Neural cell (in vitro differentiated cells): ENCODE data around the gene RBM46. TPM values are rescaled to one million over a fixed set of nuclear protein-coding genes. Genes with fewer than 3 reads are reported as not detected.

Experiments
- H2AFZ ChIP-seq: fragments of 200-600, 300-800 bp; sonication (generic), shearing (Covaris generic); 2 replicates; pipeline ENCODE4 v1.6.0; 2014; ENCODE audit warnings: low read depth, mild to moderate bottlenecking, antibody characterized with exemption, low read length, moderate library complexity
- H3F3A ChIP-seq: fragments of 200-600 bp; shearing (Covaris generic); 2 replicates; pipeline ENCODE4 v1.6.1; 2016; ENCODE audit warnings: mild to moderate bottlenecking, moderate library complexity, mixed read lengths, antibody characterized with exemption, low read length; ENCODE audit not compliant: insufficient read depth, poor library complexity, severe bottlenecking
- H3K27ac ChIP-seq: fragments of 200-600, 300-800 bp; sonication (generic), shearing (Covaris generic); 2 replicates; pipeline ENCODE4 v1.5.1; 2014; ENCODE audit warnings: mild to moderate bottlenecking, low read length, moderate library complexity
- H3K27me3 ChIP-seq: fragments of 300-800, 200-600 bp; sonication (generic), shearing (Covaris generic); 2 replicates; pipeline ENCODE4 v1.6.0; 2014; ENCODE audit warnings: mild to moderate bottlenecking, low read depth, low read length, moderate library complexity; ENCODE audit not compliant: insufficient read depth
- H3K36me3 ChIP-seq: fragments of 300-800, 200-600 bp; sonication (generic), shearing (Covaris generic); 2 replicates; pipeline ENCODE4 v1.5.1; 2014; ENCODE audit warnings: mild to moderate bottlenecking, antibody characterized with exemption, low read length, moderate library complexity; ENCODE audit not compliant: insufficient read depth
- H3K4me2 ChIP-seq: fragments of 300-800, 200-600 bp; sonication (generic), shearing (Covaris generic); 2 replicates; pipeline ENCODE4 v1.6.0; 2014; ENCODE audit warnings: mild to moderate bottlenecking, low read length
- H3K4me3 ChIP-seq: fragments of 300-800, 200-600 bp; sonication (generic), shearing (Covaris generic); 2 replicates; pipeline ENCODE4 v1.5.1; 2014; ENCODE audit warnings: mild to moderate bottlenecking, low read length, moderate library complexity
- H3K79me2 ChIP-seq: fragments of 200-600 bp; shearing (Covaris generic); replicated peaks from 2 replicates; pipeline ENCODE4 v1.6.0; 2014; ENCODE audit warnings: mild to moderate bottlenecking, low read length, moderate library complexity; ENCODE audit not compliant: insufficient read depth
- H3K9ac ChIP-seq: fragments of 300-800, 200-600 bp; sonication (generic), shearing (Covaris generic); 2 replicates; pipeline ENCODE4 v1.6.1; 2016; ENCODE audit warnings: mild to moderate bottlenecking, low read length, mixed read lengths
- H3K9me2 ChIP-seq: fragments of 200-600 bp; shearing (Covaris generic); 2 replicates; pipeline ENCODE4 v1.6.1; 2016; ENCODE audit warnings: mild to moderate bottlenecking, low read length, mixed read lengths; ENCODE audit not compliant: insufficient read depth
- H3K9me3 ChIP-seq: fragments of 200-600, 300-800 bp; sonication (generic), shearing (Covaris generic); 2 replicates; pipeline ENCODE4 v1.6.1; 2016; ENCODE audit warnings: mild to moderate bottlenecking, mixed run types, low read length, moderate library complexity, mixed read lengths
- H4K20me1 ChIP-seq: fragments of 200-600 bp; shearing (Covaris generic); 2 replicates; pipeline ENCODE4 v1.6.1; 2016; ENCODE audit warnings: mild to moderate bottlenecking, mixed run types; ENCODE audit not compliant: insufficient read depth
- CTCF ChIP-seq: fragments of 450-650 bp; IDR thresholded peaks from 2 replicates; pipeline ENCODE4 v1.5.1; 2014; ENCODE audit warnings: antibody characterized with exemption, mild to moderate bottlenecking, moderate library complexity; ENCODE audit not compliant: poor library complexity, severe bottlenecking
- EP300 ChIP-seq: fragments of 450-650 bp; conservative IDR thresholded peaks from 2 replicates; pipeline ENCODE4 v1.6.1; 2014; ENCODE audit warnings: antibody characterized with exemption, mild to moderate bottlenecking, moderate library complexity; ENCODE audit not compliant: poor library complexity, severe bottlenecking
- EZH2 ChIP-seq: fragments of 200-600, 300-800 bp; shearing (Covaris generic), sonication (generic); IDR thresholded peaks from 2 replicates; pipeline ENCODE4 v1.6.1; 2014; ENCODE audit warnings: antibody characterized with exemption, low read length, borderline replicate concordance, mild to moderate bottlenecking; ENCODE audit not compliant: insufficient read depth, poor library complexity, severe bottlenecking
- MXI1 ChIP-seq: fragments of 450-650 bp; conservative IDR thresholded peaks from 2 replicates; pipeline ENCODE4 v1.6.1; 2014; ENCODE audit warnings: antibody characterized with exemption, mild to moderate bottlenecking; ENCODE audit not compliant: poor library complexity, severe bottlenecking
- POLR2AphosphoS5 ChIP-seq: IDR thresholded peaks from 2 replicates; pipeline ENCODE4 v1.6.1; 2012
- RAD21 ChIP-seq: fragments of 450-650 bp; conservative IDR thresholded peaks from 2 replicates; pipeline ENCODE4 v1.6.1; 2014; ENCODE audit warnings: antibody characterized with exemption, mild to moderate bottlenecking, moderate library complexity
- REST ChIP-seq: IDR thresholded peaks from 2 replicates; pipeline ENCODE4 v1.6.1; 2012; ENCODE audit warnings: borderline replicate concordance
- SMC3 ChIP-seq: fragments of 450-650 bp; conservative IDR thresholded peaks from 2 replicates; pipeline ENCODE4 v1.6.1; 2014; ENCODE audit warnings: antibody characterized with exemption, mild to moderate bottlenecking, moderate library complexity; ENCODE audit not compliant: poor library complexity
- TAF1 ChIP-seq: IDR thresholded peaks from 2 replicates; pipeline ENCODE4 v1.6.1; 2012; ENCODE audit warnings: low read depth
- polyA plus RNA-seq: library from polyadenylated mRNA; depleted of rRNA; stranded (reverse); fragments of >200 nt; gene quantifications from 2 replicates; pipeline ENCODE4 v1.2.3, GENCODE V29; 2014
- small RNA-seq, 3 experiments: library from RNA; depleted of rRNA; stranded (forward); fragments of <200 nt; gene quantifications; one replicate each; pipeline ENCODE3, GENCODE V24; 2012

RBM46 gene
- polyA plus RNA-seq, 1 donor from 2014 or later = 0.09 TPM

- no peaks in the 10 kb centered on the region for H3K79me2 ChIP-seq
- no peak for TF ChIP-seq RAD21
- TF ChIP-seq REST = no peak
- no peak for TF ChIP-seq EZH2
- no peak for TF ChIP-seq EP300
- TF ChIP-seq TAF1 = no peak
- TF ChIP-seq MXI1 = no peak
- no peak for TF ChIP-seq SMC3
- TF ChIP-seq CTCF = no peak
- TF ChIP-seq POLR2AphosphoS5 = no peak
- H3K27me3 ChIP-seq = no peaks in the 10 kb centered on the region
- no peaks in the 10 kb centered on the region for H4K20me1 ChIP-seq
- H3K9ac ChIP-seq = no peak overlapping the region
- H3K27ac ChIP-seq = no peak overlapping the region
- H3F3A ChIP-seq = no peaks in the 10 kb centered on the region
- H3K9me2 ChIP-seq = no peaks in the 10 kb centered on the region
- no peak overlapping the region for H2AFZ ChIP-seq
- no peak overlapping the region for H3K4me2 ChIP-seq
- H3K36me3 ChIP-seq = no peaks in the 10 kb centered on the region
- H3K4me3 ChIP-seq = no peak overlapping the region
- peaks cover 6% of the 10 kb centered on the region for H3K9me3 ChIP-seq
Measured at GRCh38 chr4:154877110-154877760, 96.2 kb downstream of the RBM46 start.

Small RNA genes within 50 kb of the gene (small RNA-seq; reads per million reads assigned to genes)
- gene RNU2-44P = 0.16 to 2.0 (median 0.16) reads per million in 3 experiments
- 0 to 1.1 (median 0.03) reads per million in 3 experiments for gene RNU2-66P

Other genes starting within 250 kb of the RBM46 start
- gene PLRG1, start 230.9 kb upstream of the RBM46 start, polyA plus RNA-seq = 133 and 141 TPM in 2 replicates
- not detected in 2 replicates for gene FGB, start 218.3 kb upstream of the RBM46 start, polyA plus RNA-seq
- not detected in 2 replicates for gene FGA, start 190.5 kb upstream of the RBM46 start, polyA plus RNA-seq
- not detected in 2 replicates for gene FGG, start 168.6 kb upstream of the RBM46 start, polyA plus RNA-seq
- gene LRAT, start 37.3 kb upstream of the RBM46 start, polyA plus RNA-seq = 0.16 and 0.19 TPM in 2 replicates